ENCODE results near the gene GTPBP4.

Gene GTPBP4

GRCh38 chr10:968546-969199, 19.6 kb upstream of the GTPBP4 start:
- no peak for DNase-seq

- DNase-seq, result no peak
Measured at GRCh38 chr10:969473-970150, 18.6 kb upstream of the GTPBP4 start.

- DNase-seq, result no peak
Measured at GRCh38 chr10:970311-971149, 17.7 kb upstream of the GTPBP4 start.

- DNase-seq, result no peak
Measured at GRCh38 chr10:971150-971542, 17.1 kb upstream of the GTPBP4 start.

- no peak for DNase-seq
Measured at GRCh38 chr10:971613-972012, 16.6 kb upstream of the GTPBP4 start.

GRCh38 chr10:972763-973162, 15.5 kb upstream of the GTPBP4 start:
- no peak for DNase-seq

- DNase-seq, result no peak
Measured at GRCh38 chr10:974038-974784, 14.0 kb upstream of the GTPBP4 start.

- no peak for DNase-seq
Measured at GRCh38 chr10:974785-975074, 13.5 kb upstream of the GTPBP4 start.

- no peak for DNase-seq
Measured at GRCh38 chr10:976316-976715, 11.9 kb upstream of the GTPBP4 start.

- DNase-seq, result no peak
Measured at GRCh38 chr10:978826-979421, 9.3 kb upstream of the GTPBP4 start.

- DNase-seq, result no peak
Measured at GRCh38 chr10:980468-981093, 7.7 kb upstream of the GTPBP4 start.

- no peak for DNase-seq
Measured at GRCh38 chr10:983401-983800, 4.8 kb upstream of the GTPBP4 start.

GRCh38 chr10:983971-984655, 4.1 kb upstream of the GTPBP4 start:
- no peak for DNase-seq

- no peak for DNase-seq
Measured at GRCh38 chr10:985361-985760, 2.9 kb upstream of the GTPBP4 start.

- DNase-seq, result no peak
Measured at GRCh38 chr10:986137-986825, 2.0 kb upstream of the GTPBP4 start.

- no peak for DNase-seq
Measured at GRCh38 chr10:986881-987619, 1.2 kb upstream of the GTPBP4 start.

GRCh38 chr10:987620-987869, 689 bp upstream of the GTPBP4 start:
- no peak for DNase-seq

GRCh38 chr10:988667-989545, 672 bp downstream of the GTPBP4 start:
- no peak for DNase-seq

GRCh38 chr10:990808-991207, 2.6 kb downstream of the GTPBP4 start:
- no peak for DNase-seq

- DNase-seq, result no peak
Measured at GRCh38 chr10:992467-992866, 4.2 kb downstream of the GTPBP4 start.
